ENCODE results near the gene CHST9. TPM values are rescaled to one million over a fixed set of nuclear protein-coding genes. Genes with fewer than 3 reads are reported as not detected.

Gene CHST9
- total and polyA plus RNA-seq, 2 experiments from 2014 or later, result 15.5 to 16.8 TPM

- Mint-ChIP-seq H3K4me1 (peaks cover 20% of the 10 kb centered on the region), H3K9me3 (no peaks in the 10 kb centered on the region)
- no peaks in the 10 kb centered on the region for H3K4me1 ChIP-seq (ENCODE audit: insufficient read depth)
Measured at GRCh38 chr18:26919201-26919600, 265.9 kb downstream of the CHST9 start.

GRCh38 chr18:26911840-26912239, 273.3 kb downstream of the CHST9 start:
- H3F3A ChIP-seq (replicated peaks; ENCODE audit: low read depth), result no peaks in the 10 kb centered on the region
- TF ChIP-seq ETS1 (IDR thresholded peaks at IDR 0.05) (no peak), ZNF331 (CRISPR knock-in tag; IDR thresholded peaks at IDR 0.05; ENCODE audit: low read depth) (no peak), EZH2phosphoT487 (IDR thresholded peaks at IDR 0.05; ENCODE audit: unreplicated experiment) (no peak), CREB1 (CRISPR knock-in tag; IDR thresholded peaks at IDR 0.05; ENCODE audit: low read depth) (no peak), JUNB (IDR thresholded peaks at IDR 0.05; ENCODE audit: unreplicated experiment) (no peak), ZNF114 (CRISPR knock-in tag; IDR thresholded peaks at IDR 0.05) (no peak), POLR2AphosphoS5 (IDR thresholded peaks at IDR 0.05; ENCODE audit: low read depth) (no peak), EZH2 (IDR thresholded peaks at IDR 0.05; ENCODE audit: low read depth, unreplicated experiment) (no peak), CTCF (conservative IDR thresholded peaks at IDR 0.05; ENCODE audit: low read depth in 2 of 2) (no peak), REST (IDR thresholded peaks at IDR 0.05; ENCODE audit: unreplicated experiment) (no peak)
- no peaks in the 10 kb centered on the region for H3K79me2 ChIP-seq (replicated peaks; ENCODE audit: insufficient read depth)
- no peaks in the 10 kb centered on the region for H3K36me3 ChIP-seq (ENCODE audit: insufficient read depth)
- H3K27ac ChIP-seq (ENCODE audit: low read depth), result no peak overlapping the region; the same call in 1 of the 2 replicates
- H3K4me3 ChIP-seq, result no peak overlapping the region
- Mint-ChIP-seq H3K36me3 (ENCODE audit: low read depth) (no peaks in the 10 kb centered on the region), H3K9me3 (no peaks in the 10 kb centered on the region; the same call in 1 of the 3 replicates), H3K27ac (0 out of 2 replicates have a peak overlapping the region, but pooled peaks have one; percentile 33), H3K27me3 (ENCODE audit: insufficient read depth, low read depth, poor library complexity) (peaks cover 1% of the 10 kb centered on the region), H3K4me1 (peaks cover 12% of the 10 kb centered on the region), H3K4me3 (no peak overlapping the region)
- H2AFZ ChIP-seq, result no peak overlapping the region
- ATAC-seq (no peak; the same call in 2 of the 3 replicates), DNase-seq (ENCODE audit: low spot score) (no peak)
- H3K4me2 ChIP-seq, result no peak overlapping the region
- H3K4me1 ChIP-seq (ENCODE audit: insufficient read depth), result no peaks in the 10 kb centered on the region
- H4K20me1 ChIP-seq (replicated peaks; ENCODE audit: insufficient read depth), result no peaks in the 10 kb centered on the region
- no peaks in the 10 kb centered on the region for H3K27me3 ChIP-seq (ENCODE audit: insufficient read depth)
- H3K9me2 ChIP-seq (ENCODE audit: insufficient read depth), result peaks cover 10% of the 10 kb centered on the region; the same call in 1 of the 2 replicates

More at GRCh38 chr18:26919201-26919600, 265.9 kb downstream of the CHST9 start:
- Mint-ChIP-seq H3K4me3 (no peak overlapping the region), H3K36me3 (ENCODE audit: low read depth) (0 out of 3 replicates have a peak, but pooled peaks cover 3% of the 10 kb centered on the region), H3K27ac (no peak overlapping the region), H3K27me3 (ENCODE audit: insufficient read depth, low read depth, poor library complexity) (peaks cover 2% of the 10 kb centered on the region)
- Histone ChIP-seq H3K9me2 (ENCODE audit: insufficient read depth) (peaks cover 12% of the 10 kb centered on the region), H2AFZ (no peak overlapping the region), H3K27me3 (ENCODE audit: insufficient read depth) (no peaks in the 10 kb centered on the region), H3K79me2 (replicated peaks; ENCODE audit: insufficient read depth) (no peaks in the 10 kb centered on the region), H3K4me3 (no peak overlapping the region), H3F3A (replicated peaks; ENCODE audit: low read depth) (no peaks in the 10 kb centered on the region), H3K27ac (ENCODE audit: low read depth) (no peak overlapping the region), H3K36me3 (ENCODE audit: insufficient read depth) (no peaks in the 10 kb centered on the region), H4K20me1 (replicated peaks; ENCODE audit: insufficient read depth) (no peaks in the 10 kb centered on the region), H3K4me2 (no peak overlapping the region)
- DNase-seq (ENCODE audit: low spot score) (no peak), ATAC-seq (no peak)
- no peak for TF ChIP-seq JUNB (IDR thresholded peaks at IDR 0.05; ENCODE audit: unreplicated experiment)
- TF ChIP-seq EZH2 (IDR thresholded peaks at IDR 0.05; ENCODE audit: low read depth, unreplicated experiment), result no peak
